Measurements from ENCODE around the gene IRX3.

IRX3 gene

DNA sequence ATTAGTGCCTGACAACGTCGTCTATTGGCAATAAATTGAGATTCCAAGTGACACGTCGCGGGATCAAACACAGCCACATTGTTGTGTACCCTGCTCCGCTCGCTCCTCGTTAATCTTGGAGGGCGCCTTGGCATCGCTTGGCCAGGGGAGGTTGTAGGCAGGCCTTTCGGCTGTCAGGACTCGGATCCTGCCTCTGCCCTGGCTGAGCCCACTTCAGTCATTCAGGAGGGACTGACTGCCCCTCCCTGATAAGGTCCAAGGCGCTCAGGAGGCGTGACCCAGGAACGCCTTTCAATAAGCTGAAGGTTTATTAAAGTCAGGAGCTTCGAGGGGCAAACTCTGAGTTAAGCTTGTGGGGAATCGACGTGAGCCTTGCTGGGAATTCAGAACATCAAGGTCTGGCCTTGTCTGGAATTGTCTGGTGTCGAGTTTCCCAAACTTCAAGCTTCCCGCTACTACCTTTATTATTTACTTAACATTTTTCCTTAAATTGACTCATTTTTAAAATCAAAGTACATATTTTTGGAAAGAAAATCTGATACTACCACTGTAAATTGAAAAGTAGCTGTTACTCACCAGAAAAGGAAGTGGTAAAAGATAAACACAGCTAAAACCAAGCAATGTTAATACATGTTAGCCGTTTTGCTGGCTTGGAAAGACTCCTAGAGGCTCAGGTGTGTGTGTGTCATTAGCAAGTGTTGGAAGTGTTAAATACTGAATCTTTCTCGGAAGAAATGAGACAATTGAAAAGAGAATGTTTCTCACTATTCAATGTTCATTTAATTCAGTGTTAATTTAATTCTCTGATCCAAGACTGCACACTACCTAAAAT lies 5.3 kb upstream of the IRX3 start:
- no peak for DNase-seq

DNA sequence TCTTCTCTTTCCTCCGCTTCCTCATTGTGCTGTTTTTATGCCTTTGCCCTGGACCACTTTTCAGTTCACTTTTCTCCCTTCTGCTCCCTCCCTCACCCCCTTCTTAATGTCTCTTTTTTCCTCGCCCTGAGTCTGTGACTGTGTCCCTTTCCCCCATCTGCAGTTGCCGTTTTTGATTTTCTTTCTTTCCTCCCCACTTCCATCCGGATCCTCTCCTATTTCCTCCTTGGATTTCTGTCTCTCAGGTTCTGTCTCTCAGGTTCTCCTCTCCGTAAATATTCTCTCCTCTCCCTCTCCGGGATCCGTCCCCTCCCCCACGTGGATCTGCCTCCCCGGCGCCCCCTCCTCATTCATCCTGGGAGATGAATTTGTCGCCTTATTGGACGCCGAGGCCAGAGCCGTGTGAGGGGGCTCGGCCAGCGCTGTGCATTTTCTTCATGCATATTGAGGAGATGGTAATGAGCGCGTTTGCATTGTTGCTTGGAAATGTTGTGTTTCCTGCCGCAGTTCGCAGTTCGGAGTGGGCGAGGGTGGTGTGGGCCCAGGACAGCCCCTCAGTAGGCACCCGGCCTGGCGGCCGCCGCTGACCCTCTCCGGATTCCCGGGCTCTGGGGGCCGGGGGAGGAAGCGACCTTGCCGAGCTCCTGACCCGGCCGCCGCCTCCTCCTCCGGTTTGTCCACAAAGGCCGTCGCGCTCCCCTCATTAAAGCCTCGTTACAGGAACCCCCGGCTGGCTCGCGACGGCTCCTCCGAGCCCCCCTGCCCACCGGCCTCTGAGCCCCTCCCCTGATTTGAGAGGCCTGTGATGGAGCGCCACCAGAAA lies 4.5 kb upstream of the IRX3 start:
- peak; percentile 57 for DNase-seq

DNA sequence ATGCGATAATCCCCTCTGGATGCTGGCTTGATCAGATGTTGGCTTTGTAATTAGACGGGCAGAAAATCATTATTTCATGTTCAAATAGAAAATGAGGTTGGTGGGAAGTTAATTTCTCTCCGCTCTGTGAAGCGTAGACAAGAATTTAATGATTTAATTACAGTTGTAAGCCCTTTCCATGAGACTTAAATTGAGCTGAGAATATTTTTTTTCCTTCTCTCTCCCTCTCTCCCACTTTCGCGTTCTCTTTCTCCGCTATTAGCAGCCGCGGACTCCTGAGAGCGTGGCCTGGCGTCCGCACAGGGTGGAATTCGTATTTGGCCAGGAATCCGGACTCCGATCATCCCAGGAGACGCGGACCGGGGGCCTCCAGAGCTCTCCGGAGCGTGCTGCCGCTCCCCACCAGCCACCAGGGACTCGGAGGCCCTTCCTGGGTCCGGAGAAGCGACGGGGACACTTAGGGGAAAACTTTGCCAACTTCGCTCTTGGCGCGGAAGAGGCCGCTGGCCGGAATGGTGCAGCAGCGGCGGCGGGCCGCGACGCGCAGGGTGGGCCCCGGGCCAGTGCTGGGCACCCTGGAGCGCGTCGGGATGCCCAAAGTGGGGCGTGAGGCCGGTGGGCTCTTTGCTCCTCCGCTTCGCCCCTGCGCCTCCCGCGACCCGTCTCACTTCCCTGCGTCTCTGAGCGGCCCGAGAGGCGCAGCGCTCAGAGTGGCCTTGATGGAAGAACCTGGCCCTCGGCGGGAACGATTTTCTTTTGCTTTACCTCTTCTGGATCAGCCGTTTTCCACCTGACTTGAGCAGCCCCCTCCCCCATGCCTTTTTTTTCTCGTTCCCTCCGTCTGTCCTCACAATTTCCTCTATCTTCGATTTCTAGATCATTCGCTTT lies 3.6 kb upstream of the IRX3 start:
- DNase-seq: peak; percentile 87

DNA sequence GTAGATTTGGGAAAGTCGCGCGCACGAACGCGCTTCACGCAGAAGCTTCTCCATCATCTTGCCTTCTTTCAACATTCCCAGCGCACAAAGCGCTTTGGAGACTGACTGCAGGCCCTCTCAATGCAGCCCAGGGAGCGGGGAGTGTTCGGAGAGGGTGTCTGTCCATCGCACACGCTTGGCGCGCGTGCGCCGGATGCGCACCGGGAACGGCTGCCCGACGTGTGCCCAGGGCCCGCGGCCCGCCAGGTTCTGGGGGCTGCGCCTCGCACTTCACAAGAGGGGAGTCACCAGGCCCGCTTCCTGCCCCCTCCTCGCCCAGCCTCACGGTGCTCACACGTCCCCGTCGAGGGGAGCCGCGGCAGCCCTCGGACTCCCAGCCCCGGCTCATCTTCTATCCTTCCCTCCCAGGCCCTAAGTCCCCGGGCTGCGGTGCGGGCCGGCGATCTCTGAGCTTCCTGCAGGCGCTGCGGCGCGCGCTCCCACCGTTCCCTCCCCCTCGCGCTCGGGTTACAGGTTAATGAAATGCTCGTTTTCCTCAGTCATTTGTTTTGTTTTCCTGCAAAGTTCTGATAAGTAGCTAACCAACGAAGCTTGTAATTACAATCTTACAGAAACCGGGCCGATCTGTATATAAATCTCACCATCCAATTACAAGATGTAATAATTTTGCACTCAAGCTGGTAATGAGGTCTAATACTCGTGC lies 2.8 kb upstream of the IRX3 start:
- DNase-seq: peak; percentile 81

DNA sequence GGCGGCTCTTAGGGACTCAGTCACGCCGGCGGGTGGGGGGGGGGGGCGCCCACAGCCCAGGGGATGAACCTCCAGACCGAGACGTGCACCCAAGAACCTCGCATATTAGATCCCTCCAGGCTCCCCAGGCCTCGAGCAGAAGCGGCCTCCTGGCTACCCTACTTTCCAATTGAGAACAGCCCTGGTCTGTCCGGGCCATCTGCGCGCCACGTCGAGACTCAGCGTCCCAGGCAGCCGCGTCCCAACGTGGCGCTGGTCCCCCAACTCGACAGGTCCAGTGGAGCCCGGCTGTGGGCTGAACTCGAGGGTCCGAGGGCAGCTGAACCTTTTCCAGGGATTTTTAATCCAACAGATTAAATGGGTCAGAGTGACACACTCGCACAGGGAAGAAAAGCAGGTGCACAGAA lies 2.3 kb upstream of the IRX3 start:
- no peak for DNase-seq

DNA sequence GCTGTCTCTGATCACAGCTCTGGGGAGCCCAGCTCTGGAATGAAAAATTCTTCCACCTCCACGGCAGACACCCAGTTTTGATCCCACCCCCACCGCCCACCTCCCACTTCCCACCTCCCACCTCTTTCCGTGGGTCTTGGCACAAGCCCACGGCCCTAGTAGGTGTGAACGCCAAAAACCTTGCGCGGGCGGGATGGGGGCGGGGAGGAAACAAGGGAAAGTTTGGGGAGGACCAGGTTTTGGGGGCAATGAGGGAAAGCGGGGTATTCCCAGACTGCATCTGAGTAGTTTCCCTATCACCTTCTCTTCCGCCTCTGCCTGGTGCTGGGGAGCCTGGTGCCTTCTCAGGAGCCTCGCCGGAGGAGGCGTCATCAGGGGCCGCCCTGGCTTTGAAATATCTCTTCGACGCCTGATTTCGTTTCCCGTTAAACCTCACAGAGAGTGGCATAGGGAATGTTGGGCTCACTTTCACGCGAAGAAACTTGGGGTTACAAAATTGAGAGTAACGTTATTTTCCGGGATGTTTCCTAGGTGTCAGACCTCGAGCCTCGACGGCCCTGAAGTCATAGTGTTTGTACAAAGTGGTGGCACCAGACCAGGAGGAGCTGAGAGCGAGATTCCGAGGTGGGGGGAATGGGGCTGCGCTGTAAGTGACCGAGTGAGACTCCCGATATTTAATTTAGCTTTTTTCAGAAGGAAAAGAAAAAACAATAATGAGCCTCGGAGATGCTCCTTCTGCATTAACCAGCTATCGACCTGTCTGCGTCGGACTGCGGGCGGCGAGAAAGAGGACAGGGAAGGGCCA lies 1.6 kb upstream of the IRX3 start:
- DNase-seq: peak; percentile 45

DNA sequence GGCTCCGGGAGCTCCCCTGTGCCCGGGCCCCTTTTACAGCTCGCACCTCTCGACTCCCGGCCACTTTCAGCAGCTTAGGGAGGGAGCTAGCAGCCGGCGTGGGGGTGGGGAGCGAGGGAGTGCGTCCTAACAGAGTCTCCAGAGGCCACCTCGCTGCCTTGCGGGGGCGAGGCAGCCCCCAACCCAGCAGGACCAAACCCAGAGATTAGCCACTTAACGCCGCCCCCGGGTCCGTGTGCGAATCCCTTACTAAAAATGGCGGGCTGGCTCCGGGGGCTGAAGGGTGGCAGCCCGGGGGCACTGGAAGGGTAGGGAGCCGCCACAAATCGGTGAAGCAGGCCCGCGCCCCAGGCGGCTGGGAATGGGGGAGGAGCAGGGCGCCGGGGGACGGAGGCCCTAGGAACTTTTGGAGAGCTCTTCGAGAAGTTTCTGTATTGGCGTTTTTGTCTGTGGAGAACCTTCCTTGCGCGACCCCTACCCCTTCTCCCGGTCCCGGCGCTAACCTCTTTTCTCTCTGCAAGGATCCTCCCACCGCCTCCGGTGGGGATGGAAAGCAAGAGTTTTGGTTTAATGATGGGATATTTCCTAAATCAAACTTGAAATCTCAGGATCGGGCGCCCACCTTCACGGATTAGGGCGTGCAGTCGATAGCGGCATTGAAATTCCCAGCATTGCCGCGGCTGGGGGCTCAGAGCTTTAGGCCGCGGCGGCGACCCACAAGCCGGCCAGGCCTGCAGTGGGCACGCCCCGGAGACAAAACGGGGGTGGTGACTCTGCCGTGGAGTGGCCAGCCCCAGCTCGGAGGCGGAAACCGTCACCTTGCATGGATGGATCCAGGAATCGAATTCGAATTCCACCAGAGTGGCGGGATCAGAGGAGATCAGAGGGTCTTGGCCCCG lies 793 bp upstream of the IRX3 start:
- peak; percentile 76 for DNase-seq

DNA sequence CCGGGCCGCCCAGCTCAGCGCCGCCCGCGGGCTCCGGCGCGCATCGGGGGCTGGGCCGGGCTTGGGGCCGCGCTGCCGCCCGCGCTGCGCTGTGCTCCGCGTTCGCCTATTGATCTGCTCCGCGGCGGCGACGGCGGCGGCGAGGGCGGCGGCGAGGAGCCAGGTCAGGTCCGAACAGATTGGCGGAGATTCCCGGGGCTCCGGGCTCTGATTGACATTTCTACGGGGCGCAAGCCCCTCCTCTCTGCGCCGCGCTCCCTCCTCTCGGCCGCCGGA lies 559 bp downstream of the IRX3 start:
- no peak for DNase-seq

DNA sequence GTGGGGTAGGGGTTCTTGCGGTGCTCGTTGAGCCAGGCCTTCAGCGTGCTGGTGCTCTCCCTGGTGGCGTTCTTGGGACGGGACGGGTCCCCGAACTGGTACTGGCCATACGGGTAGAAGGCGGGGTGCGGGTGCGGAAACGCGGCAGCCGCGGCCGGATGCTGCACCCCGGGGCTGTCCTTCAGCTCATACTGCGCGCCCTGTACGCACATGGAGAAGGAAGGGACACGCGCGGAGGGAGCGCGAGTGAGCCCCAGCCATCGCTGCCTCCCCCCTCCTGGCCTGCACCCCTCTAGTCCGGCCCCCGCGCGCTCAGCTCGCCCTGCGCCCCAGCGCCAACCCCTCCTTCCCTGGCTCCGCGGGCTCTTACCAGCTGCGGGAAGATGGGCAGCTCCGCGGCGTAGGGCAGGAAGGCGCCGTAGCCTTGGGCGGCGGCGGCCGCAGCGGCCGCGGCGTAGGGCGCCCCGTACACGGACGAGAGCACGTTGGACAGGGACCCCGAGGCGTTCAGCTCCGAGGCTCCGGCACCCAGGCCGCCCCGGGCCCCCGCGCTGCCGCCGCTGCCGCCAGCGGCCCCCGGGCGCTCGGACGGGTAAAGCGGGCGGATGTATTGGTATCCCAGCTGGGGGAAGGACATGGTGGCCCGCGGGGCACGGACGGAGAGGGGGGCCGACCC lies 1.0 kb downstream of the IRX3 start:
- peak; percentile 69 for DNase-seq

DNA sequence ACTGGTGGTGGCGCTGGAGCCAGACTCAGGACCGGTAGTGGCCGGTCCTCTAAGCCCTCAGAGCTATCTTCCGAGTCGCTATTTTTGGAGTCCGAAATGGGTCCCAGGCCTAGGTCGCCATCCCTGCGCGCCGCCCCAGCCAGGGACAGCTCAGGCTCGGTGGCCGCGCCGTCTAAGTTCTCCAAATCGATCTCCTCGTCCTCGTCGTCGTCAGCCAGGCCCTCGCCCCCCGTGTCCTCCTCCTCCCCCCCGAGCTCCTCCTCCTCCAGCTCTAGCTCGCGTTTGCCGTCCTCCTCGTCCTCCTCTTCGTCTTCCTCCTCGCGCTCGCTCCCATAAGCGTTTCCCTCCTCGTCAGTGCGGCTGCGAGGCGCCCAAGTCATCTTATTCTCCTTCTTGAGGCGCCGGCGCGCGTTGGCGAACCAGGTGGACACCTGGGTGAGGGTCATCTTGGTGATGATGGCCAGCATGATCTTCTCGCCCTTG lies 1.6 kb downstream of the IRX3 start:
- peak; percentile 68 for DNase-seq

DNA sequence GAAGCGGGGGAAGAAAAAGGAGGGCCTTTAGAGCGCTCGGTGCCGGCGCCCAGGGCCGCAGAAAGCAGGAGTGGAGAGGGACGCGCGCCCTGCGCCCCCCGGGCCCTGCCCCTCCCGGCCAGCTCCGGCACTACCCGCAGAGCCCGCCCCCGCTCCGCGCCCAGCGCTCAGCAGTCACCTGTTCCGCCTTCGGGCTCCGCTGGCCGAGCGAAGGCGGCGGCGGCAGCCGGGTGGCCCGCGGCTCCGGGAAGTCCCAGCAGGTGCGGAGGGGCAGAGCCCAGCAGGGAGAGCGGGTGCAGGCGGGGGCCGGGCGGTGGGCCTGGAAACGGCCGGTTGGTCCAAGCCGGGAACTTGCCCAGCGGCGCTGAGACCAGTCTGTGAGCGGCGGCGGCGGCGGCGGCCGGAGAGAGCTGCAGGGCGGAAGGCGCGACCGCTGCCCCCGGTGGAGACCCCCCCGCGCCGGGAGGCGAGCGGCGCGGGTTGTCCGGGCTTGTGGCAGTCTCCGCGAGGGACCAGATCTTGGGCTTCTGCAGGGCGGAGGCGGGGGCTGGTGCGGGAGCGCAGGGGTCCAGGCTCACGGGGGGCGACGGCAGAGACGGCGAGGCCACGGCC lies 2.2 kb downstream of the IRX3 start:
- DNase-seq: no peak

DNA sequence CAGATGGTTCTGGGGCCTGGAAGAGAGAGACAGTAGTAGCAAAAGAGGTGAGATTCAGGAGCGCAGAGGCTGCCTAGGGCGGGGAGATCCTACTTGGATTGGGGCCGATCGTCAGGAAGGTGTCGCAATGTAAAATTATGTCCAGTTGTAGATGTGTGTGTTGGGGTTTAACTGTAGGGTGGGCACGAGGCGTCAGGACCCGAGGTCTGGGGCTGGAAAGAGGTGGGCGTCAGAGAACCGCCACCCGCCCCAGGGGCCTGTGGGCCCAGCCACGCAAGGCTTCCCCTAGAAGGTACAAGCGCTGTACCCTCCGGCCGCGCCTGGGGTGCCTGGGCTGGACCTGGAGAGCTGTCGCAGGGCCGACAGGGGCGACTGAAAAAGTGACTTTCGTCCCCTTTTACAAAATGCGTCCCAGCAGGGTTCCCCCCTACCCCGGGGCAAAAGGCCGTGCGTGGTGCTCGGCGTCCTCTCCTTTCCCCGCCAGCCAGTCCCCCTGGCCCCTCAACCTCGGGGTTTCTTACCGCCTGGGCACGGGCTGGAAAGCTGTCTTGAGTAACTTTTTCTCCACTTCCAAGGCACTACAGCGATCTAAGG lies 2.8 kb downstream of the IRX3 start:
- peak; percentile 75 for DNase-seq

DNA sequence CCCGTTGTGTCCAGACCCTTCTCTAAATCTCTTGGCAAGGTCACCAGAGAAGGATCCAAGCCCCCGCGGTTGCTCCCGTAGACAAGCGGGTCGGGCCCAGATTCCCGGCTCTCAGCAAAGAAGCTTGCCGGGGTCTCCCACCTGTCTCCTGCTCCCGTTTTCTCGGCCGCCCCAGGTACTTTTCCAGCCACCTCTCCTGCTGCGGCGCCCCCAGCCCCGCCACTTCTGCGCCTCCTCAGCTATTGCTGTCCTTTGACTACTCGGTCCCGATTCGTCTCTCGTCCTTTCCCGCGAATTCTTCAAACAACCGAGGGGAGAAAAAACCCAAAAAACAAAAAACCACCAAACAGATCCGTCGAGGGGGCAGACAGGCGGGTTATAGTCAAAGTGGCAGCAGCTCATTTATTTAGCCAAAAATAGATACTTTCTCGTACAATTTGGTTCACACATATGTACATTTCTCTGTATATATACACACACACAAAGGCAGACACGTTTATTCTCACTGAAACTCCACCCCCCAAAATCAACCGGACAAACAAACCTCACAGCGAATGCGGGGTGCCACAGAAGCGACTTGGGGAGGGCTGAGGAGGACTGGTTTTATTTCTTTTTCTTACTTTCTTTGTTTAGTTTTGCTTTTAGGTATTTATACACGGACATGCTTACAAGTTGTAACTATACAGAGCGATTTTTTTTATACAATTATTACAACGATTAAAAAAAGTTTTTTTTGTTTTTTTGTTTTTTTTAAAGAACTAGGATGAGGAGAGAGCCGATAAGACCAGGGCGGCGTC lies 3.5 kb downstream of the IRX3 start:
- DNase-seq: peak; percentile 54

DNA sequence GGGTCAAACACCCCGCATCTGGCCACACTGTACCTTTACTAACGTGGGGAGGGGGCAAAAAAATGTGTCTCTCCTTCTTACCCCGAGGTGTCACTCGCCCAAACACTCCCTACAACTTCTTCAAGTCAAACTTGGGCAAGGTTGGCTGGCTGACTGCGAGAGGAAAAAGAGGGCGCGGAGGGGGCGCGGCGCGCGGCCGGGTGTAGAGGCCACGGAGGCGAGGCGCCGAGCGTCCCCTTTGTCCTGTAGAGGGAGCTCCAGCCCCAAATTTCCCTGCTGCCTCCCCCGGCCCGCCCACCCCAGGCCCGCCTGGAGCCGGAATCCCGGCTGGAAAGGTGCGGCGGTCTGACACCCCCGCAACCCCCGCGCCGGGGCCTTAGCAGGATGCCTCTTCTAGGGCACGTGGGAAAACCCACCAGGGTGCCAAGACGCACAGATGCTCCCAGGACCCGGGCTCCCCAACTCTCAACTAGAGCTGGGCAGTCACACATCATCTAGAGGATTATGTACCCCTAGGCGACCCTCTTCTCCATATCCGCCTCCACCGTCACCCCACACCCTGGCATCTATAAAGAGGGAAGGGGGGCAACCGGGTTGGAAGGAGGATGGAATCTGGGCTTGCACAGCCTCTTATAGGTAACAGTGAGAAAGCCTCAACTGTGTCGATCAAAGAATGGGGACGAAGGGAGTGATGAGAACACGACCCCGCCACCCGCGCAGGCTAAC lies 4.2 kb downstream of the IRX3 start:
- DNase-seq: no peak

DNA sequence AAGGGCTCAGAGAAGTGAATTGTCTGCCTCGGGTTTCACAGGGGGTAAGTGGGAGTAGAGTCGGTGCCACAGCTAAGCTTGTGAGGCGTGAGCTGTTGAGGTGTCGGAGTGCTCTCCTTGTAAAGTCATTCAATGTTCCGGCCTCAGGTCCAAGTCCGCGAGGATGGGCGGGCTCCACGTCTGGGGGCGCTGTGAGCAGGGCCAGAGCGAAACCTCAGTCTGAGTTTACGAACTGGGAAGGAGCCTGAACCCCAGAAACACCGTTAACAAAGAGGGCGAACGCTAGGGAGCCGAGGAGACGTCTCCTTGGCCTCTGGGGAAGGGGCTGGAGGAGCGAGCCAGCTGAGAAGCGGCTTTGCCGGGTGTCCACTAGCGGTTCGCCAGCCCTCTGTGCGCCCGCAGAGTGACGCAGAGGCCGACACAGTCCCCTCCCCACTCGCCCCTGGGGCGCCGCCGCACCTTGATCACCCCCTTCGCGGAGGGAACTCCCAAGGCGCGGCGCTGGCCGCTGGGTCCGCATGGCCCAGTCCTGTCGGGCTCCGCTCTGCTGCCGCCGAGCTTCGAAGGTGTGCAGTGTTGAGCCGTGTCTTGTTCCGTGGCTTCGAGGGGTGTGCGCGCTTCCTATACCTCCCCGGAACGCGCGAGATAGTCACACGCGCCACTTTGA lies 4.9 kb downstream of the IRX3 start:
- DNase-seq: peak; percentile 73

DNA sequence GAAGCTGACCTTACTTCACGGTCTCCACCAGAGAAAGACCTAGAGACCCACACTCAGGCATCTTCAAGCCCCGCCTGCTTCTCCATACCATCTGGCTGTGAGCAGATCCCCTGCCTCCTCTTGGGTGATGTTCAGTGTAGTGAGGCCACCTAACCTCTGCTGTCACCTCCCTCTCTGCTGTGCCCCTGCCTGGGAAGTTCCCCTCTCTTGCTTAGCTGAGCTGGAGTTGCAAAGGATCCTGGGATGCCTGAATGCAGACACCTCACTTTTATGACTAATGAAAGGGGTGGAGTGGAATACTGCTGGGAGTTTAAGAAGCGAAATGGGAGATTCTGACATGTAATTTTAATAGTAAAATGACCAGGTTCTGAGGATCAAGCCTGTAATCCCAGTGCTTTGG lies 5.8 kb downstream of the IRX3 start:
- no peak for DNase-seq

All from right kidney (tissue), 1 donor.